ENCODE measurements around the gene TRIM54. TPM values are rescaled to one million over a fixed set of nuclear protein-coding genes. Genes with fewer than 3 reads are reported as not detected.

The TRIM54 gene
- total and polyA plus RNA-seq, 9 of the 15 experiments (the other 6 are each of a cell fraction or from before 2014, with no cell fraction given), result not detected

DNA sequence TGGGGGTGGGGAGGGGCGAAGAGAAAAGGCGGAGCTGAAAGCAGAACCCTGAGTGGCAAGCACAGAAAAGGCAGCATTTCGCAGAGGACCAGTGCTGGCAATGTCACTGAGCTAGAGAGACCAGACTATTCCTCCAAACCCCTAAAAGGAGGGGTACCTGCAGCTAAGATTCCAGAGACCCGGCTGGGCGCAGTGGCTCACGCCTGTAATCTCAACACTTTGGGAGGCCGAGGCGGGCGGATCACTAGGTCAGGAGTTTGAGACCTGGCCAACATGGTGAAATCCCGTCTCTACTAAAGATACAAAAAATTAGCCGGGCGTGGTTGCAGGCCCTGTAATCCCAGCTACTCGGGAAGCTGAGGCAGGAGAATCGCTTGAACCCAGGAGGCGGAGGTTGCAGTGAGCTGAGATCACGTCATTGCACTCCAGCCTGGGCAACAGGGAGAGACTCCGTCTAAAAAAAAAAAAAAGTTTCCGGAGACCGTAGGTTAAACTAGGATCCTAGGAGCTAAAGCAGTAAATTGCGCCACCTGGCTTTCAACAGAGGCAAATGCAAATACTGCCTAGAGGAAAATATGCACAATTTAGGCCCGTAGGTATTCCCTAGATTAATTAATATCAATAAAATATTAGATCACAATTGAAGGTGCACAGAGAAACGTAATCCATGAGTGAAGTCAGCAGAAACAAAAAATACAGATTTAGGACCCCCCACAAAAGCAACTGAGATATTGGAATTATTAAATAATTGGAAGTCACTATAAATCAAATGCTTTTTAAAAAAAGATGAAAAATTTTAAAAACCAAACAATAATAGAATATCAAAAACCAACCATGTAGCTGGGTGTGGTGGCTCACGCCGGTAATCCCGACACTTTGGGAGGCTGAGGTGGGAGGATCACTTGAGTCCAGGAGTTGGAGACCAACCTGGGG is 21.1 kb downstream of the TRIM54 start (continued):
- TF ChIP-seq, protein P1, sequence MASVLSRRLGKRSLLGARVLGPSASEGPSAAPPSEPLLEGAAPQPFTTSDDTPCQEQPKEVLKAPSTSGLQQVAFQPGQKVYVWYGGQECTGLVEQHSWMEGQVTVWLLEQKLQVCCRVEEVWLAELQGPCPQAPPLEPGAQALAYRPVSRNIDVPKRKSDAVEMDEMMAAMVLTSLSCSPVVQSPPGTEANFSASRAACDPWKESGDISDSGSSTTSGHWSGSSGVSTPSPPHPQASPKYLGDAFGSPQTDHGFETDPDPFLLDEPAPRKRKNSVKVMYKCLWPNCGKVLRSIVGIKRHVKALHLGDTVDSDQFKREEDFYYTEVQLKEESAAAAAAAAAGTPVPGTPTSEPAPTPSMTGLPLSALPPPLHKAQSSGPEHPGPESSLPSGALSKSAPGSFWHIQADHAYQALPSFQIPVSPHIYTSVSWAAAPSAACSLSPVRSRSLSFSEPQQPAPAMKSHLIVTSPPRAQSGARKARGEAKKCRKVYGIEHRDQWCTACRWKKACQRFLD (CRISPR knock-in tag; IDR thresholded peaks at IDR 0.05), result no peak
- TF ChIP-seq RFX1 (IDR thresholded peaks at IDR 0.05) (no peak), SAP30 (IDR thresholded peaks at IDR 0.05; ENCODE audit: borderline replicate concordance, insufficient read depth, low read depth, low read length, poor library complexity, severe bottlenecking) (no peak), BMI1 (IDR thresholded peaks at IDR 0.05; ENCODE audit: low read length) (no peak), HSF4 (CRISPR knock-in tag; IDR thresholded peaks at IDR 0.05; ENCODE audit: borderline replicate concordance) (no peak), ARID2 (IDR thresholded peaks at IDR 0.05) (0 out of 2 replicates have a peak, but pooled peaks have one; percentile 34), ATF7 (IDR thresholded peaks at IDR 0.05) (peak; percentile 93), ZBTB7A (IDR thresholded peaks at IDR 0.05; ENCODE audit: borderline replicate concordance, control insufficient read depth, low read depth, low read length) (no peak), CHD1 (IDR thresholded peaks at IDR 0.05; ENCODE audit: low read length) (no peak), HNRNPK (IDR thresholded peaks at IDR 0.05; ENCODE audit: low read depth, low read length, poor library complexity, severe bottlenecking) (no peak), ZNF324 (CRISPR knock-in tag; IDR thresholded peaks at IDR 0.05) (no peak), FOXA3 (CRISPR knock-in tag; conservative IDR thresholded peaks at IDR 0.05 in 1 of 2, IDR thresholded peaks at IDR 0.05 in 1 of 2) (no peak)
- TF ChIP-seq, protein P2, sequence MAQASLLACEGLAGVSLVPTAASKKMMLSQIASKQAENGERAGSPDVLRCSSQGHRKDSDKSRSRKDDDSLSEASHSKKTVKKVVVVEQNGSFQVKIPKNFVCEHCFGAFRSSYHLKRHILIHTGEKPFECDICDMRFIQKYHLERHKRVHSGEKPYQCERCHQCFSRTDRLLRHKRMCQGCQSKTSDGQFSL (CRISPR knock-in tag; IDR thresholded peaks at IDR 0.05), result no peak
- TF ChIP-seq, protein P2 (tag; IDR thresholded peaks at IDR 0.05), result no peak
- TF ChIP-seq, protein P3, sequence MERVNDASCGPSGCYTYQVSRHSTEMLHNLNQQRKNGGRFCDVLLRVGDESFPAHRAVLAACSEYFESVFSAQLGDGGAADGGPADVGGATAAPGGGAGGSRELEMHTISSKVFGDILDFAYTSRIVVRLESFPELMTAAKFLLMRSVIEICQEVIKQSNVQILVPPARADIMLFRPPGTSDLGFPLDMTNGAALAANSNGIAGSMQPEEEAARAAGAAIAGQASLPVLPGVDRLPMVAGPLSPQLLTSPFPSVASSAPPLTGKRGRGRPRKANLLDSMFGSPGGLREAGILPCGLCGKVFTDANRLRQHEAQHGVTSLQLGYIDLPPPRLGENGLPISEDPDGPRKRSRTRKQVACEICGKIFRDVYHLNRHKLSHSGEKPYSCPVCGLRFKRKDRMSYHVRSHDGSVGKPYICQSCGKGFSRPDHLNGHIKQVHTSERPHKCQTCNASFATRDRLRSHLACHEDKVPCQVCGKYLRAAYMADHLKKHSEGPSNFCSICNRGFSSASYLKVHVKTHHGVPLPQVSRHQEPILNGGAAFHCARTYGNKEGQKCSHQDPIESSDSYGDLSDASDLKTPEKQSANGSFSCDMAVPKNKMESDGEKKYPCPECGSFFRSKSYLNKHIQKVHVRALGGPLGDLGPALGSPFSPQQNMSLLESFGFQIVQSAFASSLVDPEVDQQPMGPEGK (CRISPR knock-in tag; IDR thresholded peaks at IDR 0.05; ENCODE audit: borderline replicate concordance), result no peak
